ENCODE data around the gene ALDH1A1. TPM values are rescaled to one million over a fixed set of nuclear protein-coding genes. Genes with fewer than 3 reads are reported as not detected.

Gene ALDH1A1
- total RNA-seq, 2 donors from 2014 or later: 0.16 to 0.82 TPM

- Mint-ChIP-seq H3K27ac (no peak overlapping the region), H3K4me3 (no peak overlapping the region)
- ATAC-seq: no peak
These were observed 31.5 kb upstream of the ALDH1A1 start for GRCh38 chr9:72984226-72984947.

GRCh38 chr9:72983512-72984225 is 30.8 kb upstream of the ALDH1A1 start:
- Mint-ChIP-seq H3K4me3 (no peak overlapping the region), H3K4me1 (no peaks in the 10 kb centered on the region), H3K27ac (no peak overlapping the region), H3K36me3 (ENCODE audit: low read depth) (no peaks in the 10 kb centered on the region), H3K27me3 (peaks cover 23% of the 10 kb centered on the region)
- H3K9me3 ChIP-seq (ENCODE audit: control insufficient read depth, low read length, poor library complexity, severe bottlenecking): no peaks in the 10 kb centered on the region
- no peak for ATAC-seq
- DNase-seq: no peak

More at GRCh38 chr9:72984226-72984947, 31.5 kb upstream of the ALDH1A1 start:
- Mint-ChIP-seq H3K4me1 (no peaks in the 10 kb centered on the region), H3K36me3 (ENCODE audit: low read depth) (no peaks in the 10 kb centered on the region), H3K27me3 (peaks cover 23% of the 10 kb centered on the region)
- H3K9me3 ChIP-seq (ENCODE audit: control insufficient read depth, low read length, poor library complexity, severe bottlenecking): no peaks in the 10 kb centered on the region
- DNase-seq: no peak

GRCh38 chr9:72983056-72983455 is 30.2 kb upstream of the ALDH1A1 start:
- no peak for ATAC-seq
- peaks cover 26% of the 10 kb centered on the region for H3K27me3 Mint-ChIP-seq
- H3K4me3 Mint-ChIP-seq: no peak overlapping the region
- no peak for DNase-seq
- H3K9me3 ChIP-seq (ENCODE audit: control insufficient read depth, low read length, poor library complexity, severe bottlenecking): no peaks in the 10 kb centered on the region
- H3K36me3 Mint-ChIP-seq (ENCODE audit: low read depth): no peaks in the 10 kb centered on the region
- H3K4me1 Mint-ChIP-seq: no peaks in the 10 kb centered on the region
- no peak overlapping the region for H3K27ac Mint-ChIP-seq

- Mint-ChIP-seq H3K36me3 (ENCODE audit: low read depth) (no peaks in the 10 kb centered on the region), H3K27me3 (peaks cover 27% of the 10 kb centered on the region), H3K27ac (no peak overlapping the region), H3K4me3 (no peak overlapping the region), H3K4me1 (no peaks in the 10 kb centered on the region)
- ATAC-seq (no peak), DNase-seq (no peak)
- no peaks in the 10 kb centered on the region for H3K9me3 ChIP-seq (ENCODE audit: control insufficient read depth, low read length, poor library complexity, severe bottlenecking)
These were observed 29.4 kb upstream of the ALDH1A1 start for GRCh38 chr9:72982146-72982799.

- no peaks in the 10 kb centered on the region for H3K4me1 Mint-ChIP-seq
- ATAC-seq (no peak), DNase-seq (no peak)
- no peaks in the 10 kb centered on the region for H3K9me3 ChIP-seq (ENCODE audit: control insufficient read depth, low read length, poor library complexity, severe bottlenecking)
- H3K36me3 Mint-ChIP-seq (ENCODE audit: low read depth): no peaks in the 10 kb centered on the region
- peaks cover 23% of the 10 kb centered on the region for H3K27me3 Mint-ChIP-seq
- no peak overlapping the region for H3K27ac Mint-ChIP-seq
- H3K4me3 Mint-ChIP-seq: no peak overlapping the region
These were observed 28.6 kb upstream of the ALDH1A1 start for GRCh38 chr9:72981433-72981832.

- H3K36me3 Mint-ChIP-seq (ENCODE audit: low read depth): no peaks in the 10 kb centered on the region
- no peaks in the 10 kb centered on the region for H3K9me3 ChIP-seq (ENCODE audit: control insufficient read depth, low read length, poor library complexity, severe bottlenecking)
- no peaks in the 10 kb centered on the region for H3K4me1 Mint-ChIP-seq
- ATAC-seq (no peak), DNase-seq (no peak)
- H3K4me3 Mint-ChIP-seq: no peak overlapping the region
- peaks cover 27% of the 10 kb centered on the region for H3K27me3 Mint-ChIP-seq
- H3K27ac Mint-ChIP-seq: no peak overlapping the region
These were observed 27.9 kb upstream of the ALDH1A1 start for GRCh38 chr9:72980600-72981265.

GRCh38 chr9:72980183-72980582 is 27.3 kb upstream of the ALDH1A1 start:
- Mint-ChIP-seq H3K36me3 (ENCODE audit: low read depth) (no peaks in the 10 kb centered on the region), H3K4me3 (no peak overlapping the region), H3K27ac (no peak overlapping the region), H3K27me3 (peaks cover 28% of the 10 kb centered on the region), H3K4me1 (no peaks in the 10 kb centered on the region)
- no peak for ATAC-seq
- H3K9me3 ChIP-seq (ENCODE audit: control insufficient read depth, low read length, poor library complexity, severe bottlenecking): no peaks in the 10 kb centered on the region
- no peak for DNase-seq

GRCh38 chr9:72979405-72980100 is 26.7 kb upstream of the ALDH1A1 start:
- Mint-ChIP-seq H3K36me3 (ENCODE audit: low read depth) (no peaks in the 10 kb centered on the region), H3K27ac (no peak overlapping the region), H3K4me3 (no peak overlapping the region), H3K27me3 (peaks cover 34% of the 10 kb centered on the region), H3K4me1 (no peaks in the 10 kb centered on the region)
- ATAC-seq (no peak), DNase-seq (no peak)
- H3K9me3 ChIP-seq (ENCODE audit: control insufficient read depth, low read length, poor library complexity, severe bottlenecking): no peaks in the 10 kb centered on the region

GRCh38 chr9:72978744-72979143 is 25.9 kb upstream of the ALDH1A1 start:
- Mint-ChIP-seq H3K4me1 (no peaks in the 10 kb centered on the region), H3K27me3 (peaks cover 41% of the 10 kb centered on the region), H3K36me3 (ENCODE audit: low read depth) (no peaks in the 10 kb centered on the region), H3K27ac (no peak overlapping the region), H3K4me3 (no peak overlapping the region)
- H3K9me3 ChIP-seq (ENCODE audit: control insufficient read depth, low read length, poor library complexity, severe bottlenecking): no peaks in the 10 kb centered on the region
- DNase-seq (no peak), ATAC-seq (no peak)

- no peak overlapping the region for H3K4me3 Mint-ChIP-seq
- no peak for DNase-seq
- H3K9me3 ChIP-seq (ENCODE audit: control insufficient read depth, low read length, poor library complexity, severe bottlenecking): no peaks in the 10 kb centered on the region
- no peaks in the 10 kb centered on the region for H3K36me3 Mint-ChIP-seq (ENCODE audit: low read depth)
- no peak for ATAC-seq
- H3K27ac Mint-ChIP-seq: no peak overlapping the region
- no peaks in the 10 kb centered on the region for H3K4me1 Mint-ChIP-seq
- H3K27me3 Mint-ChIP-seq: peaks cover 41% of the 10 kb centered on the region
These were observed 24.8 kb upstream of the ALDH1A1 start for GRCh38 chr9:72977670-72978069.

- H3K4me3 Mint-ChIP-seq: no peak overlapping the region
- H3K4me1 Mint-ChIP-seq: no peaks in the 10 kb centered on the region
- no peaks in the 10 kb centered on the region for H3K9me3 ChIP-seq (ENCODE audit: control insufficient read depth, low read length, poor library complexity, severe bottlenecking)
- peaks cover 39% of the 10 kb centered on the region for H3K27me3 Mint-ChIP-seq
- no peak overlapping the region for H3K27ac Mint-ChIP-seq
- H3K36me3 Mint-ChIP-seq (ENCODE audit: low read depth): no peaks in the 10 kb centered on the region
- DNase-seq (no peak), ATAC-seq (no peak)
These were observed 21.6 kb upstream of the ALDH1A1 start for GRCh38 chr9:72974501-72974900.

- Mint-ChIP-seq H3K4me1 (no peaks in the 10 kb centered on the region), H3K27me3 (peaks cover 34% of the 10 kb centered on the region), H3K36me3 (ENCODE audit: low read depth) (no peaks in the 10 kb centered on the region), H3K4me3 (no peak overlapping the region), H3K27ac (no peak overlapping the region)
- ATAC-seq (no peak), DNase-seq (no peak)
- H3K9me3 ChIP-seq (ENCODE audit: control insufficient read depth, low read length, poor library complexity, severe bottlenecking): no peaks in the 10 kb centered on the region
These were observed 19.8 kb upstream of the ALDH1A1 start for GRCh38 chr9:72972636-72973035.

GRCh38 chr9:72971411-72971810 is 18.6 kb upstream of the ALDH1A1 start:
- H3K27ac Mint-ChIP-seq: no peak overlapping the region
- H3K4me3 Mint-ChIP-seq: no peak overlapping the region
- no peaks in the 10 kb centered on the region for H3K4me1 Mint-ChIP-seq
- H3K27me3 Mint-ChIP-seq: peaks cover 34% of the 10 kb centered on the region
- H3K36me3 Mint-ChIP-seq (ENCODE audit: low read depth): no peaks in the 10 kb centered on the region
- no peaks in the 10 kb centered on the region for H3K9me3 ChIP-seq (ENCODE audit: control insufficient read depth, low read length, poor library complexity, severe bottlenecking)
- ATAC-seq (no peak), DNase-seq (no peak)
